GM19438 (cell line): ENCODE data around the gene ARSB.
A peak's percentile ranks its signal among the peaks of the same experiment; 100 is the strongest.
"Not testable (repeated sequence)": the region's sequence is repeated elsewhere in the genome, so short reads cannot be mapped to it uniquely, and the experiment has no call there.

Experiments
- ATAC-seq: cut with Tn5 transposase; IDR thresholded peaks from one replicate; pipeline ENCODE4 v1.9.1; 2021; ENCODE audit warnings: low read depth; ENCODE audit not compliant: unreplicated experiment

ARSB gene

DNA sequence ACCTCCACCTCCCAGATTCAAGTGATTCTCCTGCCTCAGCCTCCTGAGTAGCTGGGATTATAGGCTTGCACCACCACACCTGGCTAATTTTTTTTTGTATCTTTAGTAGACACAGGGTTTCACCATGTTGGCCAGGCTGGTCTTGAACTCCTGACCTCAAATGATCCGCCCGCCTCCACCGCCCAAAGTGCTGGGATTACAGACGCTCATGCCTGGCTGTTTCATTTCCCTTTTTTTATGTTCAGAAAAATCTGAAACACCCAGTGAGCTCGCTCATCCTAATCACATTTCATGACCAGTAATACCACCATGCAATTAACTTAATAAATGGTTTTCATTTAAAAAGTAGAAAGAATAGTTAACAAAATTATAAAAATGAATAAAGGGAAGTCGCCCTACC is 252.4 kb downstream of the ARSB start:
- ATAC-seq: not testable (repeated sequence)

DNA sequence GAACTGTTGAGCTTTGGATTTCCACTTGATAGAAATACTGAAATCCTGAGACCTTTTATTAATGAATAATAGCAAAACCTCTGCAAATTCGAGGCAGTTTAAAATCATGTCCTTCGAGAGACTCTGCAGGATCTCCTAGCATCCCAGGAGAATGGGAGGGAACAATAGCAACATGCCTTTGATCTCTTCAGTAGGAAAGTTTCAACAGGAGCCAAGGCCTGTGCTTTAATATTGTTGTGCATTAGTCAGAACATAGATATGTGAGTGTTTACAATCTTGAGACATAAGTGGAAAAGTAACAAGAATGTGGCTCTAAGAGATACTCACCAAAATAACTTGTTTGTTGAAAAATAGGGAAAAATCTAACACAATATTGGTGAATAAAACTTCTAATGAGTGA is 253.2 kb downstream of the ARSB start:
- no peak for ATAC-seq

DNA sequence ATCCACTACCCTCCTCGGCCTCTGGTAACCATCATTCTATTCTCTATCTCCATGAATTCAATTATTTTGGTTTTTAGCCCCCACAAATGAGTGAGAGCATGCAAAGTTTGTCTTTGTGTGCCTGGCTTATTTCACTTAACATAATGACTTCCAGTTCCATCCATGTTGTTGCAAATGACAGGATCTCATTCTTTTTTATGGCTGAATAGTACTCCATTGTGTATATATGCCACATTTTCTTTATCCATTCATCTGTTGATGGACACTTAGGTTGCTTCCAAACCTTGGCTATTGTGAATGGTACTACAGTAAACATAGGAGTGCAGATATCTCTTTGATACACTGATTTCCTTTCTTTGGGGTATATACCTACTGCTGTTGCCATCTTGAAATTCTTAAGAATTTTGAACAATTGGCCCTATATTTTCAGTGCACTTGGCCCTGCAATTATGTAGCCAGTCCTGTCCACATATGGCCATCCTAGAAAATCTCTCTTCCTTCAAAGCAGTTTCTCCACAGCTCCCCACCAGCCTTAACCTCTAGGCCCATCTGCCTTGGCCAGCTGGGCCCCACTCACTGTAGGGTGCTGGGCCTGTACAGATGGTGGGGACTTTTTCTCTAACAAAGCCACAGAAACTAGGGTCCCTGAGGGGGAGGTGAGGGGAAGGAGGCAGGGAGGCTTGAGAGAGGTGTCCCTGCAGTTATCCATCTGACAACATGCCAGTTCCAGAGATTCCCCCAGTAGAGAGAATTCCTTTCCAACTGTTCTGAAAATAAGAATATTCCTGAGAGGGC is 254.6 kb downstream of the ARSB start:
- no peak for ATAC-seq

DNA sequence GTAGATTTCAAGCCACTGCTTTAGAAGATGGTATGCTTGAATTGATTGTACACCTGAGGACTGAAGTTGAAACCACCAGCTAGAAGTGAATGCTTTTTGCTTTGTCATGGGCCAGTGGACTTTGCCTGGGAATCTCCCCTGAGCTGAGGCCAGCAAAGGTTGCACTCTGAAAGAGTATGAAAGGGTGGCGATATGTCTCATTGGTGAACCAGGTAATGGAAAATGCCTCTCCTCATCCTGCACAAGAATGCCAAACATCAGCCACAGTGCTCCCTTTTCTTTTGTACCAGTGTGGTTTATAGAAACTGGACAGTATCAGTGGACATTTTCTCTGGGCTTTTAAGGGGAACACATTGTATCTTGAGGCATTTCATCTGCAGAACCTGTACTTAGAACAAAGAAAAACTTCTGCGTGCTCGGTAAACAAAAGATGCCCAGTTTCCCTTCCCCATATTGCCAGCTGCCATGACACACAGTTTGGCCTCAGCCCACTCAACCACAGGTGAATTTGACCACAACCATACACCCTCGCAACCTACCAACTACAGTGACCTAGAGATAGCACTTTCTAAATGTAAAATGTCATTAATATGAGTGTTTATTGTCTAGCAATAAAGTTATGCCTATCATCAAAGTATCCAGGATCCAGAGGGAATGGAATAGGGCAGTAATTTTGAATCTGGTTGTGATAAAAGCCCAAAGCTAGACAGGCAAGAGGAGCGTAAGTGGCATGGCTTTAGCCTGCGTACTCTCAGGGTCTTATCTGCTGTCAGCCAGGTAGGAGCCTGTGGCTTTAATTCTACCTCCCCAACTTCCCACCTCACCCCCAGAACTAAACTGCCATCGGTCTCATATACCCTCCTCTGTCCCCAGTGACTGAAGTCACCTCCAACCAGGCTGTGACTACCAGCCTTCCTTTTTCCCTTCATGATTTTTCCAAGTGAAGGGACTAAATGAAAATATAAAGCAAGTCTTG is 257.0 kb downstream of the ARSB start:
- ATAC-seq: peak; percentile 81
